GM21447 (cell line): Measurements from ENCODE around the gene ZIC4.

ENCODE experiments used
- ATAC-seq: cut with Tn5 transposase; IDR thresholded peaks from one replicate; pipeline ENCODE4 v1.9.1; 2021; ENCODE audit not compliant: unreplicated experiment

The ZIC4 gene

DNA sequence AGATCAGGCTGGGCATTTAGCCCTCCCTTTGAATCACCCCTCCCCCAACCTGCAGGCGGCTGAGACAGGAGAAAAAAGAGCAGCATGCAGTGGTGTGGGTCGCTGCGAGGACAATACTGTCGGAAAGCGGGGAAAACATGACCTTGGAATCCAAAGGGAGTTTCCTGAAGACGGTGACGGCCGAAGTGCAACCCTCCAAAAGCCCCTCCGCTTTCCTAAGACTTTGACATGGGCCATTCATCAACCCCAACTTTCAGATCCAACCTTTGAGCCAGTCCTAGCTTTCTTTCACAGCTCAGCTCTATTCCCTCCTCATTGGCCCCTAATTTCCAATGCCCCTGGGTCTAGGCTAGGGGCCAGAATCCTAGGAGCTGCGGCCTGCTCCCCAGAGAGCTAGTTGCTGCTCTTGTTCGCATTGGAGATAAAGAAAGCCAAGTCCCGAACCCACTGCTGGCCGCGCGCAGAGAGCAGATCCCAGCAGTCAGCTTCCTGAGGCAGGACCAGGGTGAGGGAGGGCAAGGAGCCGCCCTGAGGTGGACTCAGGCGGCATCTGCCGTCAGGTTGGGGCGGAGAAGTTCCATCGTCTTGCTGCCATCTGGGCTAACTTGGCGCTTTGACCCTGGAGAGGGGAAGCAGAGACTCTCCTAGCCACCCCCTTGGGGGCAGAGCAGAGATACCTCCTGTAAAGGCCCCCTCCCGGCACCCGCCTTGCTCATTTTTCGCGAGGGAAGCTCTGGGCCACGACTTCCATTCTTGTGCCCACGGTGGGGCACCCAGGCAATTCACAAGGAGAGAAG is 914 bp downstream of the ZIC4 start:
- ATAC-seq = no peak

DNA sequence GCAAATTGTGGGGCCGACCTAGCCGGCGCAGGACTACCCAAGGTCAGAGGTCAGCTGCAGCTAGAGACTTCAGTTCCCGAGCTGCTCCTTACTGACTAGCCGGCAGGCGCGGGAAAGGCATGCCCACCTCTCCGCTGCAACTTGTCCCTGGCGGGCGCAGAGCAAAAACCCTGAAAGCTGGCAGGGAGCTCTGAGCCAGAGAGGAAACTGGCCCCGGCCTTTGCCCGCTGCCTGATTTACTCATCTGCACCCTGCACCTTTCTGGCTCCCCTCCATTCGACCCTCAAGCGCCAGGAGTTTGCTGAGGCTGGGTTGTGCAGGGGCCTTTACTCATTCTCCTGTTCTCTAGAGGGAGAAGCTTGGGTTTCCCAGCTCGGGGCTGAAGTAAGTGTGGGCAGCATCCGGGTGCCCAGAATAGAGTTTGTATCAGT is 1.5 kb downstream of the ZIC4 start:
- ATAC-seq = no peak

DNA sequence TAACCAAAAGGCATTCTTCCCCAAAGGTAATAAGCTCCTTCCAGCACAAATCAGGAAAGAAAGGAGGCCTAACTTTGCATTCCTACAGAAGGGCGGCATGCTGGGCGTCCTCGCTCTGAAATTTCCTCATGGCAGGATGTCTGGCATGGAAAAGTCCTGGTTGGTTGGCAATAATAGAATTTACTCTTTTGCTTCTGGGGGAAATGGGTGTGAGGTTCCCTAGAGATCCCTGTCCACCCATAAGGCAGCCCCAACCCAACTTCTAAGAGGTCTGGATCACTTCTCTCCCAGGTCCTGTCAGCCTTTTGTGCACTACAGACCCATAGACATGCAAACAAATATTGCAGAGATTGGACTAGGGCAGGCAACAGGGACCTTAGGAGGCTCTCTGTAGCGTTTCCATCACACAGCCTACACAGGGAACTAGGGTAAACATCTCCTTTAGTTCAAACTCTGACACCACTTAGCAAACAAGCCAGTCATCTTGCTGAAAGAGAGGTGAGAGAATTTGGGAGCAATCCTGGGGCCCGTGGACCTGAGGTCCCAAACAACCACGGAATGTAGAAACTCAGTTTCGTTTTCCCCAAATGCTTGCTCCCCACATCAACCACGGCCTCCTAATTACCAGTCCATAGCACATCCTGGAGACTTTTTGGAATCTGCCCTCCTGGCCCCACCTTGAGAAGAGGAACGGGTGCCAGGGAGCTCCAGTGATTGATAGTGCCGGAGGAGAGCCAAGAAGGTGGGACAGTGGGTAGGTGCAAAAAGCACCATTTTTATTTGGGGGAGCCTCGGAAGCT is 2.1 kb downstream of the ZIC4 start:
- no peak for ATAC-seq

DNA sequence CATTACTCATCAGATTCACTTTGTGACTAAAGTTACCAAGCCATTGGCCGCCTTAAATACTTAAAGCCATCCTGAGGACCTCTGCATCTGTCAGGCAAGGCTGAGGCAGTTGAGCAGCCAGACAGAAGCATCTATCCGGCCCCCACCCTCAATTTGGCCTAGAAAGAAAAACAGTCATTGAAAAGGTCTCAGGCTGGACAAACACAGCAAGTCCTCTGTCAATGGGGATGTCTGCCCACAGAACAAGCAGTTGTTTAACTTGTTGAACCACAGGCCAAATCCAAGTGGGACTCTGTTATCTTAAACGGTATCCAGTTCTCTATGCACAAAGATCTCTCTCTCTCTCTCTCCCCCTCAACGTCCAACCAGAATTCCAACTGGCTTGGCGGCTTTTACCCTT is 2.8 kb downstream of the ZIC4 start:
- ATAC-seq = no peak

DNA sequence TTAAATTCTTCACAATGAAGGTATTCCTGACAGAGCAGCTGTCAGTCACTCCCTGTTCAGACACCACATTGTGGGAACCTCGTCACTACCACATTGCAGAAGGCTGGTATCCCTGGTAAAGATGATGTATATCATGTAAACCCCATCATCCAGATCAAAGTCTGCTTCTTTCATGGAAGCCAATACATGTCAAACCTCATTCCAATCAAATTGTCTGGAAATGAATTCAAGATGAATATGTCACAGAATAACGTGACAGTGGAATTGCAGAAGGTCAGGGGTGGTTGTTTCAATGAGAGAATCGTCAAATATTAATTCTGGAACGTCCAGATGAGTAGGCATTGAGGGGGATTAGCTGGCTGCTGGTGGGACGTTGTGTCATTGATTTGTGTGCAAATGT is 4.2 kb downstream of the ZIC4 start:
- ATAC-seq = no peak

DNA sequence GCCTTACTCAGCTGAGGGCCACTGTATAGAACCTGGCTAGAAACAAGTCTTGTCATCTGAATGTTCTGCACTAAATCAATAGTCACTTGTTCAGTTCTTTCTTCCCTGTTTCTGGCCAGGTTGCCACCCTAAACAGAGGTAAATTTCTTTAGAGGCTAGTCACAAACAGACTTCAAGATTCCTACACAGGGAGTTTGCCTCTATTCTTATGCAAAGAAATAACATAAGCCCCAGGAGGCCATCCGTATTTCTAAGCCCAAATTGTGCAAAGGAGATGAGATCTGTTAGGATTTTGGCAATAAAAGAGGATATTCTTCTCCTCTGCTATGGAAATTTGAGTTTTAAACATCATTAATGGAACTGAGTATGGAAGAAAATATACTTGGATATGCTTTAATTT is 4.9 kb downstream of the ZIC4 start:
- ATAC-seq = no peak

DNA sequence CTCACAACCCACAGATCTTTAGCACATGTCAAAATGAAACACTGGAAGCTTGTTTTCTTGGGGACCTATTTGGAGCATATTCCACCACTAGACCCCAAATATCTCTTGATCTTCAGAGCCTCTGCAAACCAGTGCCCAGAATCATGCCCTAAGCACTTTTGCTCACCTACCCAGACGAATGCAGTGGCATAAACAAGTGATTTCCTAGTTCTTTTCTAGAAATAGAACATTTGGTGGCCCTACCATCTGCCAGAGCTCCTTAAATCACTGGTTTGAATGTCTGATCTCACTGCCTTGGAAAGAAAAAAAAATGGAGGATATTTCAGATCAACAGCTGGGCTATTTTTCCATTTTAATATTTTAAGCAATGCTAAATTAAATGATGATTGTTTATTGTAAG is 5.3 kb downstream of the ZIC4 start:
- ATAC-seq = no peak

DNA sequence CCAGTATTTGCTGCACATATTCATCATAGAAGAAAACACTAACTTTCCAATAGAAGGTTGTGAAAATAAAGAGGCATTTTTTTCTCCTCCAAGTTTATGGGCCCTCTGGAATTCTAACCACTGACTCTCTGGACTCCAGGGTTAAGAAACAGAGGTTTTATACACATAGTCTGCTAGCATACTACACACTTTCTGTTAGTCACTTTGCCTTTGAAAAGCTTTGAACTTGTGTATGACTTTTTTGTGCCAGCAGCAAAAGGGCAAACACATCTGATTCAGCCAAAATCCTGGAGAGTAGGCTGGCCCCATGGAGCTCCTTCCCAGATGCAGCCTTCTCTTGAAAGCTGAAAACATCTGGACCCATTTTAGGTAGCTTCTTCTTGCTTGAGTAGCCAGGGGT is 6.2 kb downstream of the ZIC4 start:
- ATAC-seq = no peak

DNA sequence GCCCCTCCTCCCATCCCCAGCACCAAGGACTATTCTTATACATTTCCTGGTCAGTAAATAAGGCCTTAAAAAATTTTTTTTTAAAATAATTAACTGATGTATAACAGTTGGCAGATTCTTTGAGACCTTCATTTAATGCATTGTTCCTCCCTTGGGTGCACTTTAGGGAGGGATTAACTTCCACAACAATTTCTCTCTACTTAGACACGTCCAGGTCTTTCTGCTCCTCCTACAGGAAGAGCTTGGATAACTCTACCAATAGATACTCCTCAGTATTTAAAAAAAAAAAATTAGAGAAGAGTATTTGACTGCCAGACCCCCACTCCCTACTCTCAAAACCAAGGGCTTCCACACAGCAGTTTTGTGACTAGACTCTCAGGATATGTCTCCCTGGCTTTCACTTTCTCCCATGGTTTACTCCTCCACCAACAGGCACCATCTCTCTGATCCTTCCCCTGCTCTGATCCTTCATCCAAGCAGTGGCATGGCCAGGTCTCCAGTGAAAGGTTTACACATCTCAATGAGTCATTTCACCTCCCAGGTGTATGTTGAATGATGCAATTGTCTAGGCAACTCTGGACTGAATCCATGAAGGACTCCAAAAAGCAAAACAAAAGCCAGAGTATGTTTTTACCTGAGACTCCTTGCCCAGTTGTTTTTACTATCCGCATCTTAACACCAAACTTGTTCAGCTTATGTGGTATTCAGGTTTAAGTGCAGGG is 7.4 kb downstream of the ZIC4 start:
- no peak for ATAC-seq

DNA sequence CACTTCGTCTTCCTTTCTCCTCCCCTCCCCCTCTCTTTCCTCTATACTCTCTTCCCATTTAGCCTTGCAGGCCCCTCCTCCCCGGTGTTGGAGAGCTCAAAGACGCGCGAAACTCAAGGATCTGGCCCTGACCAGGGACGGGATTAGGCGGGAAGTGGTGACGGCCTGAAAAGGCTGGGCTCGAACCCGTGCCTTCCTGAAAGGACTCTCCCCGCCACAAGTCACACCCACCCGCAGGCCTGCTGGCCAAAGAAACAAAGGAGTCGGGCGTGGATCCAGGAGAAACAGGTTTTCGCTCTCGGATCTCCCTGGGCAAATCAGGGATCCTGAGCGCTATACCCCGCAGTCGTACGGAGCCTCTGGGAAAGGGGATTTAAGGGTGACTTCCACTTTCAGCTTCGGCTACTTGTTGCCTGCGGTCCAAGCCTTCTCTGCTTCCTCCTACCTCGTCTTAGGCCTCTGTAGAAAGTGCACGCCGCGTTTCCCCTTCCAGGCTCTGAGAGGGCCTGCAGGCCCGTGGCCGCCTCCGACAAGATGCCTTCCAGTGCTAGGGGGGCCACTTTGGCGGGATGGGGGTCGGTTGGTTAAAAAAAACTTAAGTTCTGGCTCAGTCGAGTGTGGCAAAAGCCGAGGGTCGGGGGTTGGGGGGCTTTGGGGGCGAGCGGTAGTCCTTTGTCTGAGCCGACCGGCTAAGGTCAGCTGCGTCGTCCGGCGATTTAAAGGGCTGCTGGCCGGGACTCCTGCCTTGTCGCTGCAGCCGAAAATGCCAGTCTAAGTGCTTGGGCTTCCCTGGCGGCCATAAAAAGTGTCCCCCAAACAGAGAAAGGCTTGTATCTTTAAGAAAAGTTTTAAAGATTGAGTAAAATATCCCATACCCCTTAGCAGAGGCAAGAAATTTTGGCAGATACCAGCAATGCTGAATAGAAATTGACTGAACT is 8.2 kb downstream of the ZIC4 start:
- no peak for ATAC-seq

DNA sequence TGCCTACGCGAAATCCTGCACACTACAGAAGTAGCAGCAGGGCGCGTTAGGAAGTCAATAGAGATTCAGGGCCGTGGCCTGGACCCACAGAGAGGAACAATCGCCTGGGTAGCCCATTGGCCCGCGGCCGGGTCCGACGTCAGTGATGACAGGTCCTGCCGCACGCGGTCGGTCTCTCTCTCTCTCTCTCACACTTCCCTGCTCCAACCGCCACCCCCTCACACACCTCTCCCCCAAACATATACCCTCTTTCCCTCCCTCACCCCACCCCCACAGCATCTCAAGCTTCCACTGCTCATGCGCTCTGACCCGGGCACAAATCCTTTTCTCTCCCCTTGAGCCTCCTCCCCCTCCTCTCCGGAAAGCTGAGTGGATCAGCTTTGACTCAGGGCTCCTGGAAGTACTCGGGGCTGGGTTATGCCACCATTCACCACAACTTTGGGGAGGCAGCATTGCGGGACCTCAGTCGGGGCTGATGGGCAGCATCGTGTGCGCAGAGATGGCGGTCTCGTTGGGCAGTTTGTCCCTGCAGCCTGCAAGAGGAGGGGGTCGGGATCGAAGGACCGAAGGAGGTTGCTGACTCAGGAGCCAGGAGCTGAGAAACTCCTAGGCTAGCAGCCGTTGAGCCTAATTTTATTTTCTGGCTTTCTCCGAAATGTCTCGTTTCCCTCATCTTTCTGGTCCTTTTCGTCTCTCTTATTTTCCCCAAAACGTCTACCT is 9.0 kb downstream of the ZIC4 start:
- ATAC-seq = no peak

DNA sequence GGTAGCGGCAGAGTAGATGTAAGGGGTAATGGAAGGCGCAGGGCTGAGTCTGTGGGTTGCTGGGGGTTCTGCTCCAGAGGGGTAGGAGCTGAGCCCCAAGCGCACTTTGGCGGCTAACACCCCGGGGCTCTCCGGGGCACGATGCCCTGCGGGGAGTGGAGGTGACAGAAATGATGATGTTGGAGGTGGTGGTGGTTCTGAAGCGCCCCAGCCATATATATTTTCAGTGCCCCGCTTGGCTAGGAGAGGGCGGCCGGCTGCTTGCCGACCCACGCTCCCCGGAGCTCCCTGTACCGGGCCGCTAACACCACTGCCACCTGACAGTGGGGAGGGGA is 9.7 kb downstream of the ZIC4 start:
- ATAC-seq = no peak

DNA sequence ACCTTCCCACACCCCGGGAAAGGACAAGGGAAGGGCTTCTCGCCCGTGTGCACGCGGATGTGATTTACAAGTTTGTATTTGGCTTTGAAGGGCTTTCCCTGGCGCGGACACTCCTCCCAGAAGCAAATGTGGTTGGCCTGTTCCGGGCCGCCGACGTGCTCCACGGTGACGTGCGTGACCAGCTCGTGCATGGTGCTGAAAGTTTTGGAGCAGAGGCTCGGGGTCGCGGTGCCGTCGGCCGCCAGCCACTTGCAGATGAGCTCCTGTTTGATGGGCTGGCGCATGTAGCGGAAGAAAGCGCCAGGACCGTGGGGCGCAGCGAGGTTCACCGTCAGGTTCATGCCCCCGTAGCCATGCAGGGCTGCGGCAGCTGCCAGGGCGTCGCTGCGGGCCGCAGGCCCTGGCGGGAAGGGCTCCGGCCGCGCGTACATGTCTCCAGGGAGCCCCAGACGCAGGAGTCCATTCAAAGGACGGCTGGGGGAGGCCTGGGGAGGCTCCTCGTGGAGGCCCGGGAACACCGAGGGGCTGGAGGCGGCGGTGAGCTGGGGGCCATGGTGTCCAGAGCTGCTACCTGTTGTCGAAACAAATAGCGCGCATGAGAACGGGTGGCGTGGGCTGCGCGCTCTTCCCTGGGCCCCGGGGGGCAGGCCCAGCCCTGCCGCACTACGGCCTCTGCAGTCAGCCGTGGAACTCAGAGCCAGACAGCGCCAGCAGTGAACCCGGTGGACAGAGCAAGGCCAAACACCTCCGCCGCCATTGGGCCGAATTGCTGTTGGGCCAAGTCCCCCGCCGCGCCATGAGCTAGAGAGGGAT is 10.2 kb downstream of the ZIC4 start:
- ATAC-seq = no peak

DNA sequence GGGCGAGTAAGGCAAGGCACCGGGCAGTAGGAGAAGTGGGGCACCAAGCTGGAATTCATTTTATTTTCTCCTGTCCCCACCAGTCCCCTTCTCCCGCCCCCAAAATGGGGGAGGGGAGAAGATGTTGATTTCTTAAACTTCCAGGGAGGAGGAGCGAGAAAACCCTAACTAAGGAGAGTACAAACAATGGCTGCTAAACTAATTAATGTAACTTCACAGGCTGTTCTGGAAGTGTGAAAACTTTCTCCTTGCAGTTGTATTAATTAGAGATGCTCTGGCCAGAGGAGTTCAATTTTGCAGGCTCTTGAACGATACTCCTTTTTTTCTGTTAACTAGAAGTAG is 11.5 kb downstream of the ZIC4 start:
- ATAC-seq = no peak

DNA sequence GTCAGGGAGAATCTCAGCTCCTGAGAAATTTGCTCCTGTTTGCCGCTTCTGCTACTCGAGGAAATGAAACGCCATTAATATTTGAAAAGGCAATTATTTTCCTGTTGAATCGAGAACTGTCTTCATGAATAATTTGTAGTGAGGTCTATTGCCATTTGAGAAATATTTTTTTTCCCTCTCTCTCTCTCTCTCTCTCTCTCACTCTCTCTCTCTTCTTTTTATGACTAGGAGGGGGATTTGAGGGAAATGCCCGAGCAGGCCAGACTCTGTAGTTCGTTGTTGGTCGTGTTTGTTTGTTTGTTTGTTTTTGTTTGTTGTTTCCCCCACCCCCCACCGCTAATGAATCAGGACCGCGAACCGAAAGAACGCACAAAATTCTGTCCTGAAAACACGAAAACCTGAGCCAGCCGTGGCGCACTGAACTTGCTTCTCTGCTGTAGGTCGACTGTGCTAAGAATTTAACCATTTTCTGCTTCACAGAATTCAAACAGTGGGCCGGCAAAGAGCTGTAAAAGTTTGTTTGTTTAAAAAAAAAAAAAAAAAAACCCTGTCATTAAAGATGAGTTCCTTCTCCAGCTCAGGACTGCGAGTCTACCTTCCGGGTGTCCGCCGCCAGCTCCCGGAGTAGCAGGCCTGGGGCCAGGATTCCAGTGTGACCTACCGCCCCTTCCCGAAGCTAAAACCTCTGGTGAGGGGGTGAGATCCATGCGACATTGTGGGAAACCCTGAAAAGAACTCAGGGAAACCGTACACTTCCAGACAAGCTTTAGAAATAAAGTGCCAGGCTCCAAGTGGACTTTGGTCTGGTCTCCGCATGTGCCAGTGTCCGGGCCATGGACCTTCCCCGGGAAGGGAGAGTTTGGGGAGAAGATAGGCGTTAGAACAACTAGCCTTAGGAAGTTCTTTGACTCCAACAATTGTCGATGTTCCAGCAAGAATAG is 12.1 kb downstream of the ZIC4 start:
- ATAC-seq = no peak

DNA sequence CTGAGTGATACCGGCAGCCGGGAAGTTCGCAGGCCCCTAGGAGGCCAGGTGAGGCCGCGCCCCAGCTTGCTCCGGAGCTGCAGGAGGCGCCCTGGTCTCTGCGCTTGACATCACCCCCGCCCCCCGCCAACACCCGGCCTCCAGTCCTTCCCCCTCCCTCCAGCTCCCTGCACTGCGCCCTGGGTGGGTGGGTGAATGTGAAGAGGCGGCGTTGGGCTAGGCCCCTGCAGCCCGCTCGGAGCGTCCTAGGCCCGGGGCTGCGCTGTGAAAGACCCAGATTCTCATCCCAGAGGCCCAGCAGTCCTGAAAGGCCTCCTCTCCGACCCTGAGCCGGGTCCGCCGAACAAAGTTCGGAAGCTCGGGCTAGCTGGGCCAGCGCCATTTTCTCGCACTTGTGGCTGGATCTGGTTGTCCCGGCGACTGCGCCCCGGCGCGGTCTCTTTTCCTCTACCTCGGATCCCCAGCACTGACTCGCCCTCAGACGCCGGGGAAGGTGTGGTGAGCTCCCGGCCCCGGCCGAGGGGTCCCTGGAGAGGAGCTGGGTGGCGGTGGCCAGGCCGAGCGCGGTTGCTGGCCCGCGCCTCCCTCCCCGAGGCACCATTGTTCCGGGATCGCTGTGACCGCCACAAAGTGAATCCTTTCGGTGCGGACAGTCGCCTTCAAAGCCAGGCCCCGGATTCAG is 12.9 kb downstream of the ZIC4 start:
- no peak for ATAC-seq

DNA sequence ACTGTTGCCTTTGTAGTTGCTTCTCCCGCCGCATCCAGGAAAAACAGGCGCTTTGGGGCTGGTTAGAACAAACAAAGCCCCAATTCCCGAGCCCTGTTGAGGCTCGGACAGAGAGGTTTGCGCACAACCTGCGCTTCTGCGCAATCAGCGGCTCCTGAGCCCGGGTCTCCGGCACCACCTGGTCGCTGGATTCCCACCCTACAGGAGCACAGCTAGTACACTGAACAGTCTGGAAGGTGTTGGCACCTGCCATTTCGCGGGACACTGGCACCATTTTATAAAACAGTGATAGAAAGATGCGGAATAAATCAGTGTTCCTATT is 13.8 kb downstream of the ZIC4 start:
- no peak for ATAC-seq
